DOHH2 (cell line): ENCODE data around the gene PACRG.

Experiments used
- EZH2phosphoT487 ChIP-seq: fragments of 200-600 bp; sonication (generic); IDR thresholded peaks from 2 replicates; pipeline ENCODE4 v1.6.1; 2017; ENCODE audit warnings: borderline replicate concordance, mild to moderate bottlenecking, antibody characterized with exemption, low read length, moderate library complexity, mixed read lengths
- TF ChIP-seq, protein P1 (sequence below): fragments of 200-600 bp; sonication (generic); IDR thresholded peaks from one replicate; pipeline ENCODE4 v1.5.1; 2014; ENCODE audit warnings: antibody characterized with exemption, mild to moderate bottlenecking, low read depth, low read length; ENCODE audit not compliant: poor library complexity, severe bottlenecking

GRCh38 chr6:163342571-163343539, 615.1 kb downstream of the PACRG start:
- TF ChIP-seq, protein P1, sequence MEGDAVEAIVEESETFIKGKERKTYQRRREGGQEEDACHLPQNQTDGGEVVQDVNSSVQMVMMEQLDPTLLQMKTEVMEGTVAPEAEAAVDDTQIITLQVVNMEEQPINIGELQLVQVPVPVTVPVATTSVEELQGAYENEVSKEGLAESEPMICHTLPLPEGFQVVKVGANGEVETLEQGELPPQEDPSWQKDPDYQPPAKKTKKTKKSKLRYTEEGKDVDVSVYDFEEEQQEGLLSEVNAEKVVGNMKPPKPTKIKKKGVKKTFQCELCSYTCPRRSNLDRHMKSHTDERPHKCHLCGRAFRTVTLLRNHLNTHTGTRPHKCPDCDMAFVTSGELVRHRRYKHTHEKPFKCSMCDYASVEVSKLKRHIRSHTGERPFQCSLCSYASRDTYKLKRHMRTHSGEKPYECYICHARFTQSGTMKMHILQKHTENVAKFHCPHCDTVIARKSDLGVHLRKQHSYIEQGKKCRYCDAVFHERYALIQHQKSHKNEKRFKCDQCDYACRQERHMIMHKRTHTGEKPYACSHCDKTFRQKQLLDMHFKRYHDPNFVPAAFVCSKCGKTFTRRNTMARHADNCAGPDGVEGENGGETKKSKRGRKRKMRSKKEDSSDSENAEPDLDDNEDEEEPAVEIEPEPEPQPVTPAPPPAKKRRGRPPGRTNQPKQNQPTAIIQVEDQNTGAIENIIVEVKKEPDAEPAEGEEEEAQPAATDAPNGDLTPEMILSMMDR: no peak
- TF ChIP-seq EZH2phosphoT487: no peak
